MM.1S (cell line): ENCODE measurements around the gene MALRD1.

ENCODE experiments used
- CTCF ChIP-seq: fragments of 300-600 bp; sonication (generic); IDR thresholded peaks from 2 replicates; pipeline ENCODE4 v1.5.1; 2016; ENCODE audit warnings: antibody characterized with exemption, low read length, mixed read lengths
- EZH2 ChIP-seq: fragments of 300-600 bp; sonication (generic); optimal IDR thresholded peaks from 2 replicates; pipeline ENCODE3; 2017; ENCODE audit warnings: low read depth, mild to moderate bottlenecking, antibody characterized with exemption, low read length, mixed read lengths
- EZH2phosphoT487 ChIP-seq: fragments of 300-600 bp; sonication (generic); IDR thresholded peaks from 2 replicates; pipeline ENCODE4 v1.6.1; 2018; ENCODE audit warnings: antibody characterized with exemption, low read length

- TF ChIP-seq CTCF: no peak
- no peak for TF ChIP-seq EZH2
- TF ChIP-seq EZH2phosphoT487: no peak
Observed at GRCh38 chr10:19158358-19158757, 109.8 kb downstream of the MALRD1 start.
